Measurements from ENCODE around the gene HDAC2. TPM values are rescaled to one million over a fixed set of nuclear protein-coding genes. Genes with fewer than 3 reads are reported as not detected.

The HDAC2 gene
- total RNA-seq, 1 experiment from 2014 or later: 321 TPM

- TF ChIP-seq MAX (CRISPR knock-in tag; IDR thresholded peaks at IDR 0.05) (no peak), NR3C1 (CRISPR knock-in tag; conservative IDR thresholded peaks at IDR 0.05; ENCODE audit: low read depth) (no peak), FOXK1 (CRISPR knock-in tag; IDR thresholded peaks at IDR 0.05) (no peak), MLX (CRISPR knock-in tag; IDR thresholded peaks at IDR 0.05) (no peak), ZNF263 (CRISPR knock-in tag; IDR thresholded peaks at IDR 0.05; ENCODE audit: low read depth) (no peak), ZBTB21 (CRISPR knock-in tag; IDR thresholded peaks at IDR 0.05; ENCODE audit: borderline replicate concordance) (no peak), IRF1 (CRISPR knock-in tag; IDR thresholded peaks at IDR 0.05) (no peak), ZNF512 (CRISPR knock-in tag; IDR thresholded peaks at IDR 0.05; ENCODE audit: borderline replicate concordance) (no peak), FOXJ3 (CRISPR knock-in tag; IDR thresholded peaks at IDR 0.05; ENCODE audit: borderline replicate concordance) (no peak), ZNF138 (CRISPR knock-in tag; conservative IDR thresholded peaks at IDR 0.05) (no peak), GTF2I (CRISPR knock-in tag; conservative IDR thresholded peaks at IDR 0.05) (no peak), TEAD4 (CRISPR knock-in tag; IDR thresholded peaks at IDR 0.05) (no peak), NR1H2 (CRISPR knock-in tag; IDR thresholded peaks at IDR 0.05) (no peak)
Observed at GRCh38 chr6:113939825-113940224, 31.1 kb downstream of the HDAC2 start (continued).

- peaks cover 18% of the 10 kb centered on the region for H3K9me3 Mint-ChIP-seq
- no peak overlapping the region for H3K4me3 Mint-ChIP-seq
- H3K27me3 Mint-ChIP-seq (ENCODE audit: low read depth): no peaks in the 10 kb centered on the region
- peak overlapping the region; percentile 18; the same call in 1 of the 2 replicates for H3K27ac Mint-ChIP-seq
- ChIA-PET CTCF (interaction anchor here (0.5 to 1.5 kb wide), 11 partner anchors 8 to 805 kb away, joined by 3 to 7 read pairs (median 3); no protein-coding TSS in a partner anchor), POLR2A (no interaction called here)
- TF ChIP-seq SP1 (CRISPR knock-in tag; conservative IDR thresholded peaks at IDR 0.05) (no peak), CDX4 (CRISPR knock-in tag; IDR thresholded peaks at IDR 0.05; ENCODE audit: borderline replicate concordance) (0 out of 2 replicates have a peak, but pooled peaks have one; percentile 15), ELF4 (CRISPR knock-in tag; IDR thresholded peaks at IDR 0.05; ENCODE audit: low read depth) (no peak), ZNF138 (CRISPR knock-in tag; conservative IDR thresholded peaks at IDR 0.05) (no peak), GTF2I (CRISPR knock-in tag; conservative IDR thresholded peaks at IDR 0.05) (no peak), HMGA2 (CRISPR knock-in tag; IDR thresholded peaks at IDR 0.05) (no peak), ZNF121 (CRISPR knock-in tag; IDR thresholded peaks at IDR 0.05) (peak; percentile 17; the same call in 1 of the 2 replicates), CTCF (IDR thresholded peaks at IDR 0.05) (peak; percentile 27; the same call in 1 of the 2 replicates), ZNF671 (CRISPR knock-in tag; IDR thresholded peaks at IDR 0.05) (no peak), ATF2 (CRISPR knock-in tag; IDR thresholded peaks at IDR 0.05; ENCODE audit: borderline replicate concordance, low read depth) (no peak)
- H3K4me1 Mint-ChIP-seq: no peaks in the 10 kb centered on the region
- ATAC-seq (peak; percentile 62), DNase-seq (ENCODE audit: low spot score) (no peak)
- peaks cover 61% of the 10 kb centered on the region for H3K36me3 Mint-ChIP-seq
Observed at GRCh38 chr6:113936093-113936934, 34.6 kb downstream of the HDAC2 start.

All from WTC11 (cell line).